K562 (cell line): ENCODE results near the gene HSD17B1. TPM values are rescaled to one million over a fixed set of nuclear protein-coding genes. Genes with fewer than 3 reads are reported as not detected.

Source experiments
- BDP1 ChIP-seq: IDR thresholded peaks from 3 replicates; pipeline ENCODE4 v1.6.1; 2011; ENCODE audit not compliant: insufficient read length, insufficient read depth
- CBX2 ChIP-seq: fragments of 200-600 bp; sonication (generic); IDR thresholded peaks from one replicate; pipeline ENCODE4 v1.6.1; 2012; ENCODE audit warnings: mild to moderate bottlenecking, low read length, inconsistent platforms; ENCODE audit not compliant: insufficient read depth, poor library complexity, severe bottlenecking
- COPS2 ChIP-seq: fragments of 450-650 bp; conservative IDR thresholded peaks from 2 replicates; pipeline ENCODE4 v1.6.1; 2016; ENCODE audit warnings: mild to moderate bottlenecking, moderate library complexity
- ELF1 ChIP-seq: fragments of 200-800 bp; sonication (Bioruptor generic); IDR thresholded peaks from 2 replicates; pipeline ENCODE4 v1.6.1; 2016; ENCODE audit warnings: missing genetic modification characterization, missing compliant biosample characterization
- HNRNPH1 ChIP-seq: fragments of 200-400 bp; formaldehyde crosslinking; optimal IDR thresholded peaks from 2 replicates; pipeline ENCODE3; 2017; ENCODE audit warnings: low read depth, mild to moderate bottlenecking, low read length, moderate library complexity
- MCM2 ChIP-seq: fragments of 450-650 bp; IDR thresholded peaks from 2 replicates; pipeline ENCODE4 v1.6.1; 2017; ENCODE audit warnings: low read depth, mild to moderate bottlenecking
- MIER1 ChIP-seq: fragments of 450-650 bp; IDR thresholded peaks from 2 replicates; pipeline ENCODE4 v1.6.1; 2016; ENCODE audit warnings: antibody characterized with exemption, mild to moderate bottlenecking, low read depth
- RB1 ChIP-seq: fragments of 450-650 bp; IDR thresholded peaks from 2 replicates; pipeline ENCODE4 v1.6.1; 2017; ENCODE audit warnings: low read depth, mild to moderate bottlenecking
- ZNF232 ChIP-seq: sonication (generic); formaldehyde crosslinking; IDR thresholded peaks from 2 replicates; pipeline ENCODE4 v1.8.0; 2022; ENCODE audit warnings: mild to moderate bottlenecking, missing genetic modification reagents
- polyA plus RNA-seq, 8 experiments: library from polyadenylated mRNA; depleted of rRNA in 4 of 8; stranded (reverse) in 5 of 8; unstranded in 3 of 8; fragments of >200 nt; fragmentation: Nextera tagmentation in 2 of 8; fragmentation: Illumina TruSeq in 1 of 8; extraction: Ambion mirVana in 2 of 8; extraction: Trizol in 1 of 8; gene quantifications; 2 replicates each; pipeline versions ENCODE4 v1.2.1 to v1.2.3, GENCODE V29; 2011 to 2014; ENCODE audit warnings: inconsistent platforms in 1 of 8, missing spikeins in 1 of 8
- total RNA-seq, 7 experiments: library from RNA; depleted of rRNA in 6 of 7; stranded (reverse); fragments of >200 nt in 6 of 7; fragmentation: Illumina TruSeq in 2 of 7; extraction: Trizol in 2 of 7; gene quantifications; 2 replicates each; pipeline versions ENCODE4 v1.2.1 to v1.2.3, GENCODE V29; 2011 to 2021; ENCODE audit warnings: low replicate concordance in 1 of 7
- TF ChIP-seq, protein P1 (sequence below): fragments of 250-450 bp; sonication (Bioruptor Pico); IDR thresholded peaks from 2 replicates; pipeline ENCODE4 v1.5.0; 2021; ENCODE audit warnings: mild to moderate bottlenecking, borderline replicate concordance
- TF ChIP-seq, protein P2 (sequence below): fragments of 450-650 bp; IDR thresholded peaks from 2 replicates; pipeline ENCODE4 v1.6.1; 2017; ENCODE audit warnings: antibody characterized with exemption
- TF ChIP-seq, protein P3 (sequence below), 3 experiments: fragments of 200-800 bp in 1 of 3; sonication (Bioruptor generic) in 1 of 3; sonication (generic) in 1 of 3; formaldehyde crosslinking in 1 of 3; IDR thresholded peaks; 2 replicates each; pipeline versions ENCODE4 v1.6.1 to v1.8.0; 2016 to 2022; ENCODE audit warnings: mild to moderate bottlenecking in 2 of 3, missing compliant biosample characterization in 2 of 3, missing genetic modification characterization in 2 of 3, missing genetic modification reagents in 1 of 3
- TF ChIP-seq, protein P4 (sequence below): fragments of 450-650 bp; conservative IDR thresholded peaks from 2 replicates; pipeline ENCODE4 v1.6.1; 2016; ENCODE audit warnings: missing genetic modification characterization, low read depth, mild to moderate bottlenecking, missing compliant biosample characterization, moderate library complexity
- TF ChIP-seq, protein P5 (sequence below): fragments of 450-650 bp; IDR thresholded peaks from 2 replicates; pipeline ENCODE4 v1.6.1; 2018; ENCODE audit warnings: mild to moderate bottlenecking, low read depth; ENCODE audit not compliant: partially characterized antibody
- TF ChIP-seq, protein P6 (sequence below): IDR thresholded peaks from 2 replicates; pipeline ENCODE4 v1.6.1; 2016; ENCODE audit warnings: missing genetic modification characterization, missing compliant biosample characterization

HSD17B1 gene
- total and polyA plus RNA-seq, 9 of the 15 experiments (the other 6 are each of a cell fraction or from before 2014, with no cell fraction given): 0.55 to 21.1 (median 3.6) TPM

DNA sequence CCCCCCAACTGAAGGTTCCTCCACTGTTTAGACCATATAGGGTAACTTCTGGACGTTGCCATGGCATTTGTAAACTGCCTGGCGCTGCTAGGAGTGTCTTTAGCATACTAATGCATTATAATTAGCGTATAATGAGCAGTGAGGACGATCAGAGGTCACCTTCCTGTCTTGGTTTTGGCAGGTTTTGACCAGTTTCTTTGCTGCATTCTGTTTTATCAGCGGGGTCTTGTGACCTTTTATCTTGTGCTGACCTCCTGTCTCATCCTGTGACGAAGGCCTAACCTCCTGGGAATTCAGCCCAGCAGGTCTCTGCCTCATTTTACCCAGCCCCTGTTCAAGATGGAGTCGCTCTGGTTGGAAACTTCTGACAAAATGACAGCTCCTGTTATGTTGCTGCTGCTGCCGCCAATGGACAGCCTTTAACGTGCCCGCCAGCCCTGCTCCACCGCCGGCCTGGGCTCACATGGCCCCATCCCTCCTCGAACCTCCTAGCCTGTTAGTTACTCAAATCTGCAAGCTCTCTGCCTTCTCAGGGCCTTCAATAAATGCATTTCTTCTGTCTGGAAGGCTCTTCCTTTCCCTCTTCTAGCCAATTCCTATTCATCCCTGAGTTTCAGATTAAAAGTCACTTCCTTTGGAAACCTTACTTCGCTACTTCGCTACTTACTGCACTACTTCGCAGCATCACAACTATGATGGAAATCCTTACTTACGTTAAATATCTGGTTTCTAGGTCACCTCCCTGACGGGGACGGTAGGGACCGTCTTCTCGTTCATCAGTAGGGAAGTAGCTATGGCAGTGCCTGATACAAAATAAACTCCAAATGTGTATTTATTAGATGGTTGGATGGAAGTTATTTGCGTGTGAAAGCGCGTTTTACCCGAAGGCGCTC, 17.3 kb upstream of the HSD17B1 start (continued):
- TF ChIP-seq, protein P1, sequence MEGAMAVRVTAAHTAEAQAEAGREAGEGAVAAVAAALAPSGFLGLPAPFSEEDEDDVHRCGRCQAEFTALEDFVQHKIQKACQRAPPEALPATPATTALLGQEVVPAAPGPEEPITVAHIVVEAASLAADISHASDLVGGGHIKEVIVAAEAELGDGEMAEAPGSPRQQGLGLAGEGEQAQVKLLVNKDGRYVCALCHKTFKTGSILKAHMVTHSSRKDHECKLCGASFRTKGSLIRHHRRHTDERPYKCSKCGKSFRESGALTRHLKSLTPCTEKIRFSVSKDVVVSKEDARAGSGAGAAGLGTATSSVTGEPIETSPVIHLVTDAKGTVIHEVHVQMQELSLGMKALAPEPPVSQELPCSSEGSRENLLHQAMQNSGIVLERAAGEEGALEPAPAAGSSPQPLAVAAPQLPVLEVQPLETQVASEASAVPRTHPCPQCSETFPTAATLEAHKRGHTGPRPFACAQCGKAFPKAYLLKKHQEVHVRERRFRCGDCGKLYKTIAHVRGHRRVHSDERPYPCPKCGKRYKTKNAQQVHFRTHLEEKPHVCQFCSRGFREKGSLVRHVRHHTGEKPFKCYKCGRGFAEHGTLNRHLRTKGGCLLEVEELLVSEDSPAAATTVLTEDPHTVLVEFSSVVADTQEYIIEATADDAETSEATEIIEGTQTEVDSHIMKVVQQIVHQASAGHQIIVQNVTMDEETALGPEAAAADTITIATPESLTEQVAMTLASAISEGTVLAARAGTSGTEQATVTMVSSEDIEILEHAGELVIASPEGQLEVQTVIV: peak; percentile 83
- TF ChIP-seq, protein P2, sequence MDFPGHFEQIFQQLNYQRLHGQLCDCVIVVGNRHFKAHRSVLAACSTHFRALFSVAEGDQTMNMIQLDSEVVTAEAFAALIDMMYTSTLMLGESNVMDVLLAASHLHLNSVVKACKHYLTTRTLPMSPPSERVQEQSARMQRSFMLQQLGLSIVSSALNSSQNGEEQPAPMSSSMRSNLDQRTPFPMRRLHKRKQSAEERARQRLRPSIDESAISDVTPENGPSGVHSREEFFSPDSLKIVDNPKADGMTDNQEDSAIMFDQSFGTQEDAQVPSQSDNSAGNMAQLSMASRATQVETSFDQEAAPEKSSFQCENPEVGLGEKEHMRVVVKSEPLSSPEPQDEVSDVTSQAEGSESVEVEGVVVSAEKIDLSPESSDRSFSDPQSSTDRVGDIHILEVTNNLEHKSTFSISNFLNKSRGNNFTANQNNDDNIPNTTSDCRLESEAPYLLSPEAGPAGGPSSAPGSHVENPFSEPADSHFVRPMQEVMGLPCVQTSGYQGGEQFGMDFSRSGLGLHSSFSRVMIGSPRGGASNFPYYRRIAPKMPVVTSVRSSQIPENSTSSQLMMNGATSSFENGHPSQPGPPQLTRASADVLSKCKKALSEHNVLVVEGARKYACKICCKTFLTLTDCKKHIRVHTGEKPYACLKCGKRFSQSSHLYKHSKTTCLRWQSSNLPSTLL: no peak
- TF ChIP-seq CBX2 (no peak), MCM2 (no peak), COPS2 (no peak), ZNF232 (CRISPR knock-in tag) (no peak), BDP1 (no peak), HNRNPH1 (no peak), MIER1 (no peak), ELF1 (tag) (no peak), RB1 (no peak)
- TF ChIP-seq, protein P3, sequence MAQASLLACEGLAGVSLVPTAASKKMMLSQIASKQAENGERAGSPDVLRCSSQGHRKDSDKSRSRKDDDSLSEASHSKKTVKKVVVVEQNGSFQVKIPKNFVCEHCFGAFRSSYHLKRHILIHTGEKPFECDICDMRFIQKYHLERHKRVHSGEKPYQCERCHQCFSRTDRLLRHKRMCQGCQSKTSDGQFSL (CRISPR knock-in tag; IDR thresholded peaks at IDR 0.05): no peak
- TF ChIP-seq, protein P3 (tag; IDR thresholded peaks at IDR 0.05): peak; percentile 4 to 97; a peak in 2 of 4 replicates
- TF ChIP-seq, protein P4, sequence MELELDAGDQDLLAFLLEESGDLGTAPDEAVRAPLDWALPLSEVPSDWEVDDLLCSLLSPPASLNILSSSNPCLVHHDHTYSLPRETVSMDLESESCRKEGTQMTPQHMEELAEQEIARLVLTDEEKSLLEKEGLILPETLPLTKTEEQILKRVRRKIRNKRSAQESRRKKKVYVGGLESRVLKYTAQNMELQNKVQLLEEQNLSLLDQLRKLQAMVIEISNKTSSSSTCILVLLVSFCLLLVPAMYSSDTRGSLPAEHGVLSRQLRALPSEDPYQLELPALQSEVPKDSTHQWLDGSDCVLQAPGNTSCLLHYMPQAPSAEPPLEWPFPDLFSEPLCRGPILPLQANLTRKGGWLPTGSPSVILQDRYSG: peak; percentile 99
- TF ChIP-seq, protein P5, sequence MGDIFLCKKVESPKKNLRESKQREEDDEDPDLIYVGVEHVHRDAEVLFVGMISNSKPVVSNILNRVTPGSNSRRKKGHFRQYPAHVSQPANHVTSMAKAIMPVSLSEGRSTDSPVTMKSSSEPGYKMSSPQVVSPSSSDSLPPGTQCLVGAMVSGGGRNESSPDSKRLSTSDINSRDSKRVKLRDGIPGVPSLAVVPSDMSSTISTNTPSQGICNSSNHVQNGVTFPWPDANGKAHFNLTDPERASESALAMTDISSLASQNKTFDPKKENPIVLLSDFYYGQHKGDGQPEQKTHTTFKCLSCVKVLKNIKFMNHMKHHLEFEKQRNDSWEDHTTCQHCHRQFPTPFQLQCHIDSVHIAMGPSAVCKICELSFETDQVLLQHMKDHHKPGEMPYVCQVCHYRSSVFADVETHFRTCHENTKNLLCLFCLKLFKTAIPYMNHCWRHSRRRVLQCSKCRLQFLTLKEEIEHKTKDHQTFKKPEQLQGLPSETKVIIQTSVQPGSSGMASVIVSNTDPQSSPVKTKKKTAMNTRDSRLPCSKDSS: no peak
- TF ChIP-seq, protein P6, sequence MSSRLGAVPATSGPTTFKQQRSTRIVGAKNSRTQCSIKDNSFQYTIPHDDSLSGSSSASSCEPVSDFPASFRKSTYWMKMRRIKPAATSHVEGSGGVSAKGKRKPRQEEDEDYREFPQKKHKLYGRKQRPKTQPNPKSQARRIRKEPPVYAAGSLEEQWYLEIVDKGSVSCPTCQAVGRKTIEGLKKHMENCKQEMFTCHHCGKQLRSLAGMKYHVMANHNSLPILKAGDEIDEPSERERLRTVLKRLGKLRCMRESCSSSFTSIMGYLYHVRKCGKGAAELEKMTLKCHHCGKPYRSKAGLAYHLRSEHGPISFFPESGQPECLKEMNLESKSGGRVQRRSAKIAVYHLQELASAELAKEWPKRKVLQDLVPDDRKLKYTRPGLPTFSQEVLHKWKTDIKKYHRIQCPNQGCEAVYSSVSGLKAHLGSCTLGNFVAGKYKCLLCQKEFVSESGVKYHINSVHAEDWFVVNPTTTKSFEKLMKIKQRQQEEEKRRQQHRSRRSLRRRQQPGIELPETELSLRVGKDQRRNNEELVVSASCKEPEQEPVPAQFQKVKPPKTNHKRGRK (tag): no peak
